NCI-H1694 treated with DMSO at 0.1 percent for 48 hours (cell line): Measurements from ENCODE around the gene NAXE.
A peak's percentile ranks its signal among the peaks of the same experiment; 100 is the strongest.
"Not testable (repeated sequence)": the region's sequence is repeated elsewhere in the genome, so short reads cannot be mapped to it uniquely, and the experiment has no call there.

Experiments used
- DNase-seq: peaks from one replicate; lab custom pipeline; 2025; lab: John Stamatoyannopoulos, UW

Gene NAXE

GRCh38 chr1:156571261-156571852 lies 20.2 kb upstream of the NAXE start:
- no peak for DNase-seq

DNA sequence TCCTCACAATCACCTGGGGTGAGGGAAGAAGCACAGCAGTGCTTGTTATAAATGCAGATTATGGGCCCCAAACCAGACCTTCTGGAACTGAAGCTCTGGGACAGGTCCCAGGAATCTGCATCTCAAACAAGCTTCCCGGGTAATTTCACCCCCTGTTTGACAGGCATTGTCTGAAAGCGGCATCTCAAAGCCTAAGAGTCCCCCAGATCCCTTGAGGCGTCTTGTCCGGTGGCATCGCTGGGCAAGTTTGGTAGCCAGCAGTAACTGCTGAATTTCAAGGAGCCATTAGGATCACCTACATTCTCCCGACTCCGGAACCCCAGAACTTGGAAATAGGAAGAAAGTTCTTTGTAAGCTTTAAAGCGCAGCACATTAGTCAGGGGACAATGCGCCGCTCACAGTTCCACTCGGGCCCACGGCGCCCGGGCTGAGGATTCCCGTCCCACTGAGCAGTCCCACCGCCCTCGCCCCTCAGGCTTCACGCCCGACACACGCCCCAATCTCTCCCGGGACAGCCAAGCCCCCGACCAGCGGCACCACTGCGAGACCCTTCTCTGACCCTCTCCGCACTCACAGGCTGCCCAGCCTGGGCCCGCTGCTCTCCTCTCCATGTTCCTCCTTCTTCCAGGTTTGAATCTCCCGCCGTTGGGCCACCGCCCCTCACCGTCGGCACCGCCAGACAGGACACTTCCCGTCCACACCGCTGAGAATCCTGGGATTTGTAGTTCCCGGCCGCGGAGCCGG lies 19.5 kb upstream of the NAXE start, which contains the start of gene IQGAP3:
IQGAP3 (minus strand) TSS at position 647 of the 744 bp plus-strand sequence; CDS start at position 611, 36 bp downstream.
- DNase-seq, result peak; percentile 82

GRCh38 chr1:156572663-156573018 lies 18.9 kb upstream of the NAXE start:
- DNase-seq, result no peak

DNA sequence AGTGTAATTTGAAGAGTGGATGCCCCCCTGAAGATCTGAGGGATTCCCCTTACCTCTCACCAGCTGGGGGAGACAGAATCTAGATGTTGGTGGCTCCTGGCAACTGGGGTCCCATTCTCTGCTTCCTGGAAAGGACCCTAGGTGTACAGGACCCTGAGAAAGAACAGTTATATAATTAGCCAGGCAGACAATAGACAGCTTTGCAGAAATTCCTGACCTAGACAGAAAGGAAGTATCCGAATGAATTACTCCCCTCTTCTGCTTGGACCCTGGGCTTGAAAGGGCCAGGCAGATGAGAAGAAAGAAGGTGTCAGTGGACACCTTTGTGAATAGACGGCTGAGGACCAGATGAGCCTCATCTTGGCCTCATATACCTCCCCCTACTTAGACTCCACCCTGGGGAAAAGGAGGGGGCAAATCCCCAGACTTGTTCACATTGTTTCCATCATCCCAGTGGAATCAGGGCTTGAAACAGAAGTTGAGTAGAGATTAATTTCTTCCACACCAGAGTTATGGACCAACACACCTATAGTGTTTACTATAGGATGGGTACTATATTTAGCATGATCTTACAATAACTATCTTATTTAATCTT lies 17.4 kb upstream of the NAXE start:
- no peak for DNase-seq

- DNase-seq, result peak; percentile 33
These were observed 14.0 kb upstream of the NAXE start for GRCh38 chr1:156577550-156577949.

DNA sequence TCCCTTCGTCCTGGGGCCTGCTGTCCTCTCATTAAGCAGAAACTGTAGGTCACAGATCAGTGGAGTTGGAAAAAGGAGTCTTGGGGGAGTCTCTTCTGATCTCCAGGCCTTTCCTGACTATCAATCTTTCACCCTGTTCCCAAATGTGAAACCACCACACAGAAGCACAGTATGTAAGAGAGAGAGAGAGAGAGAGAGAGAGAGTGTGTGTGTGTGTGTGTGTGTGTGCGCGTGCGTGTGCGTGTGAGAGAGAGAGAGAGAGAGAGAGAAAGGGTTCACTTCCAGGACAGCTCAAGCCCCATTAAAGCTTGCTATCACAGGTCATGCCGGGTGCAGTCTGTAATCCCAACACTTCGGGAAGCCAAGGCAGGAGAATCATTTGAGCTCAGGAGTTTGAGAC lies 13.5 kb upstream of the NAXE start:
- DNase-seq, result no peak

GRCh38 chr1:156579472-156579871 lies 12.1 kb upstream of the NAXE start, which contains the start of gene TTC24:
TSS of gene TTC24 (plus strand) at chr1:156579723. CDS start at chr1:156581365, 1,642 bp downstream.
- DNase-seq, result no peak

DNA sequence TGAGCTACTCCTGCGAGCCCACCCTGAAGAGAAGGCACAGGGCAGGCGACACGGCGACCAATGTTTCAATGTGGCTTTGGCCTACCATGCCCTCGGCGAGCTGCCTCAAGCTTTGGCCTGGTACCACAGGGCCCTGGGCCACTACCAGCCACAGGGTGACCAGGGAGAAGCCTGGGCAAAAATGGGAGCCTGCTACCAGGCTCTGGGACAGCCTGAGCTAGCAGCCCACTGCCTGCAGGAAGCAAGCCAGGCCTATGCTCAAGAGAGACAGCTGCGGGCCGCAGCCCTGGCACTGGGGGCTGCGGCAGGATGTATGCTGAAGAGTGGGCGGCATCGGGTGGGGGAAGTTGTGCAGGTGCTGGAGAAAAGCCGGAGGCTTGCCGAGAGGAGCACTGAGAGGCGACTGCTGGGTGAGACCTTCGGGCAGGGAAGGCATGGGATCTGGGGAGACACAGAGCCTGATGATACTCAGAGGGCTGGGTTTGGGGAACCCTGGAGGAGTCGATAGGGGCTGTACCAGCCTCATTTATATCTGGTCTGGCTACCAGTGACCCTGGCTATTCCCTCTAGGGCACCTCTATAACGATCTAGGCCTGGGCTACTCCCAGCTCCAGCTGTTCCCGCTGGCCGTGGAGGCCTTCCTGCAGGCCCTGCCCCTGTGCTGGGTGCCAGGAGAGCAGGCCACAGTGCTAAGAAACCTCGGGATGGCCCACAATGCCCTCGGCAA lies 9.8 kb upstream of the NAXE start:
- DNase-seq, result no peak

DNA sequence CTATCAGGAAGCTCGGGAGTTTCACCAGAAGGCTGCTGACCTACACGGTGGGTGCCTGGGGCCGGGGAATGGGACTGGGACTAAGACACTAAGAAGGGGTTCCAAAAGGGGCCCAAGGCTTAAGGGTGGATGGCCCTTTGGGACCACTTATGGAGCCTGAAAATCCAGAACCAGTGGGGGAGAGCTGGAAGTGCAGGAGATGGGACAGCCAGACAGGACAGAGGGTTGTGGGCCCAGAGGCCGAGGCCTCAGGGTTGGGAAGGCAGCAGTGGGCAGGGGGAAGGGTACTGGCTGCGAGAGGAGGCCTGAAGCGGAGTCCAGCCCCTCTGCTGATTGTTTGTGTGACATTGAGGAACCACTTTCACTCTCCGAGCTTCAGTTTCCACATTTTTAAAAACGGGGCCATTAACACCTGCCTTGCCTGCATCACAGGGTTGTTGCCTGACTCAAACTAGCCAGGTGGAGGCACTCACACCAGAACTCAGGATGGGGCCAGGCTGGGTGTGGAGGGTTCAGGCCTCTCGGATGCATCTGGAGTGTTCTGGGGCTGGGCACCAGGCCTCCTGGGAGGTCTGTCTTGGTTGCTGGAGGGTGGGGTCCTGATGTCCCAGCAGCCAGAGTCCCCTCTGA lies 9.1 kb upstream of the NAXE start:
- DNase-seq, result no peak

DNA sequence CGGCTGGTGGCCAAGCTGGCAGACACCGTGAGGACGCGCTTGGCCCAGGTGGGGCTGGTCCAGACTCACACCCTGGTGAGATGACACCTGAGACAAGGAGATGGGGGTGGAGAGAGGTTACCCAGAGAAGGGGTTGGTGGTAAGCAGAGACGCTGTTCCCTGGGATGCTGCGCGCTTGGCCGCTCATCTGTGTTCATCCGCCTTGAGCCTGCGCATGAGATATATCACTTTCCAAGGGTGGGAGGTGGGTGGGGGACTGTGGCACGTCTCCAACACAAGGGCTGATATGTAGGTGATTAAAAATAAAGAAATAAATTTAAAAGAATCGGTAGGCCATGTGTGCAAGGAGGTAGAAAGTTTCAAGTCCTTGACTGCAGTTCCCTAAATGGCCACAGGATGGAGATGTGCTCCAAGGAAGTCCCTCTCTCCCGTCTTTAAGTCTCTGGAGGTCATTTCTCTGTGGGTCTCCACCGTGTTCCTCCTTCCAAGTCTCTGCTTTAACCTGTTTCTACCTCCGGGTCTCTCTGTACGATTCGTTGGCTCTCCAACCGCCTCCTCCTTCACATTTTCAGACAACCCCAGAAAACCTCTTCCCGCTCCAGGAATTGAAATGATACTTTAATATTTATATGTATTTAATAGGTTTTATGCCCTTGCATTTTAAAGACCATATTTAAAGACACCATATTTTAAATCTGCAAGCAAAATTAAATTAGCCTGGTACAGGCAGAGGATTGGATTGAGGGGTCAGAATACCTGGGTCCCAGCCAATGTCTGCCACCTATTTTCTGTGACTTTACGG lies 7.6 kb upstream of the NAXE start:
- DNase-seq, result peak; percentile 77

DNA sequence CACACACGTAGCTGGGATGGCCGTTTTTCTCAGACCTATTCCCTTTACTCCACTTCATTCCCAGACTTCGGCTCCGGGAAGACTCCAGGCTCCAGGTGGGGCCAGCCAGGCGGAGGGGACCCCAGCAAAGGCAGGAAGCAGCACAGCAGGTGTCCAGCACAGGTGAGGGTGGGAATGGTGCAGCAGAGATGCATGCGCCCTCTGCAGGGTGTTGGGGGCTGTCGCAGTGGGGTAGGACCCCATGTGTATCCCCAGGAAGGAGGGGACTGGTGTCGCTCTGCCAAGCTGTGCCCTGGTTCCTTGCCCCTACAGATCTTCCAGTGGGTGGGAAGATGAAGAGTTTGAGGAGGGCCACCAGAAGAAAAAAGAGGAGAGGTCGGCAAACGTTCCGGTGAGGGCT lies 6.8 kb upstream of the NAXE start:
- DNase-seq, result no peak

- DNase-seq, result no peak
These were observed 5.3 kb upstream of the NAXE start for GRCh38 chr1:156586323-156586722.

GRCh38 chr1:156586892-156587477 lies 4.6 kb upstream of the NAXE start:
- DNase-seq, result no peak

- not testable (repeated sequence) for DNase-seq
These were observed 3.6 kb upstream of the NAXE start for GRCh38 chr1:156587927-156588326.

DNA sequence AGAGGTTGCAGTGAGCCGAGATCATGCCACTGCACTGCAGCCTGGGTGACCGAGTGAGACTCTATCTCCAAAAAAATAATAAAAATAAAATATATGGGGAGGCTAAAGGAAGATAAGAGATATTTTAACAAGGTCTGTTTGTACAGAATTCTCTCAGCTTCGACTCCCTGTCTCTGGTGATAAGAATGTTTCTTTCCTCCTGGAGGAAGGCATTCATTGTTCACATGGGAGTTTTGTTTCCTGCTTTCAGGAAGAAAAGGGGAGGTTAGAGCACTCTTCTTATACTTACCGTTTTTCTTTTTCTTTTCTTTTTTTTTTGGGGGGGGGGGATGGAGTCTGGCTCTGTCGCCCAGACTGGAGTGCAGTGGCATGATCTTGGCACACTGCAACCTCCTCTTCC lies 2.0 kb upstream of the NAXE start:
- no peak for DNase-seq

- no peak for DNase-seq
These were observed 1.0 kb upstream of the NAXE start for GRCh38 chr1:156590326-156591180.

DNA sequence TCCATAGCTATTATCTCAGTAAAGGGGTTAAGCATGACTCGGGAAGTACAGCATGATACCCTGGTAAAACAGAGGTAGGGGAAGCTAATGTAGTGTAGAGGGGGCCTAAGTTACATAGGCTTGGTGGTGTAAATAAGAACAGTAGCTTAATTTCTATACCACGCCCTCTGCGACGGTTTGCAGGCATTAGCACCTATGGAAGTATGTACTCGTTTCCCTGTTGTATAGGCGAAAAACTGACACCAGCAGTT lies 470 bp upstream of the NAXE start:
- DNase-seq, result no peak

GRCh38 chr1:156592158-156592909 lies 758 bp downstream of the NAXE start:
- no peak for DNase-seq

DNA sequence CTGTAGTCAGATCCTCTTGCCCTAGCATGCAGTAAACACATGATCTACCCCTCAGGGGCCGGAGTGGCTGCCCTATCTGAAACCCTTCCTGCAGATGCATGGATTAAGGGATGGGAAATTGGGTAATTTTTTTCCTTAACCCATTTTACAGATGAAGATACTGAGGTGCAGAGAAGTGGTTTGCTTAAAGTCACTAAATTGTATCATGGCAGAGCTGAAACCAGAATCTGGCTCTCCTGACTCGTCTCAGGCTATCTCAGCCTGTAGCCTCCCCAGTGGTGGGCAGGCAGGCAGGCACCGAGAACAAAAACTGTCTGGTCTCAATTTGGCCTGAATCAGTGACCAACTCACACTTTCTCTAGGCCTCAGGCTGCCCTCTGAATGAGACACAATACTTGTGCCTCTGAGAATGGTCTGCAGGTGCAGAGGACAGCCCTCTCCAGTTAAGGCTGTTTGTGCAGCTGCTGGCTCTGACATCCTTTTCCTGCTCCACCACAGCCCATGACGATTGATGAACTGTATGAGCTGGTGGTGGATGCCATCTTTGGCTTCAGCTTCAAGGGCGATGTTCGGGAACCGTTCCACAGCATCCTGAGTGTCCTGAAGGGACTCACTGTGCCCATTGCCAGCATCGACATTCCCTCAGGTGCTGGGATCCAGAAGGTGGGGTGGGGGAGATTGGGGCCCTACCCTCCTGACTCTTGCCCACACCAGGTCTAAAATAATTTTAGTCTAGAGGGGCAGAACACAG lies 1.5 kb downstream of the NAXE start:
- DNase-seq, result no peak
